Fibroblast of pulmonary artery (primary cell): Measurements from ENCODE around the gene CTIF.

Experiments
- DNase-seq: peaks from one replicate; pipeline ENCODE4 v3.0.0-alpha.2; 2010; ENCODE audit warnings: low read depth
- H3K4me3 ChIP-seq: replicated peaks from 2 replicates; pipeline ENCODE4 v1.5.1; 2011; ENCODE audit warnings: low read depth, mild to moderate bottlenecking, control low read depth, low read length, moderate library complexity
- TF ChIP-seq, protein P1 (sequence below): IDR thresholded peaks from 2 replicates; pipeline ENCODE4 v1.5.1; 2011; ENCODE audit warnings: mild to moderate bottlenecking, control low read depth, low read length, inconsistent platforms; ENCODE audit errors: missing control alignments

CTIF gene

GRCh38 chr18:48872234-48873145, 333.7 kb downstream of the CTIF start:
- H3K4me3 ChIP-seq, result no peak overlapping the region
- no peak for DNase-seq
- TF ChIP-seq, protein P1, sequence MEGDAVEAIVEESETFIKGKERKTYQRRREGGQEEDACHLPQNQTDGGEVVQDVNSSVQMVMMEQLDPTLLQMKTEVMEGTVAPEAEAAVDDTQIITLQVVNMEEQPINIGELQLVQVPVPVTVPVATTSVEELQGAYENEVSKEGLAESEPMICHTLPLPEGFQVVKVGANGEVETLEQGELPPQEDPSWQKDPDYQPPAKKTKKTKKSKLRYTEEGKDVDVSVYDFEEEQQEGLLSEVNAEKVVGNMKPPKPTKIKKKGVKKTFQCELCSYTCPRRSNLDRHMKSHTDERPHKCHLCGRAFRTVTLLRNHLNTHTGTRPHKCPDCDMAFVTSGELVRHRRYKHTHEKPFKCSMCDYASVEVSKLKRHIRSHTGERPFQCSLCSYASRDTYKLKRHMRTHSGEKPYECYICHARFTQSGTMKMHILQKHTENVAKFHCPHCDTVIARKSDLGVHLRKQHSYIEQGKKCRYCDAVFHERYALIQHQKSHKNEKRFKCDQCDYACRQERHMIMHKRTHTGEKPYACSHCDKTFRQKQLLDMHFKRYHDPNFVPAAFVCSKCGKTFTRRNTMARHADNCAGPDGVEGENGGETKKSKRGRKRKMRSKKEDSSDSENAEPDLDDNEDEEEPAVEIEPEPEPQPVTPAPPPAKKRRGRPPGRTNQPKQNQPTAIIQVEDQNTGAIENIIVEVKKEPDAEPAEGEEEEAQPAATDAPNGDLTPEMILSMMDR, result no peak

DNA sequence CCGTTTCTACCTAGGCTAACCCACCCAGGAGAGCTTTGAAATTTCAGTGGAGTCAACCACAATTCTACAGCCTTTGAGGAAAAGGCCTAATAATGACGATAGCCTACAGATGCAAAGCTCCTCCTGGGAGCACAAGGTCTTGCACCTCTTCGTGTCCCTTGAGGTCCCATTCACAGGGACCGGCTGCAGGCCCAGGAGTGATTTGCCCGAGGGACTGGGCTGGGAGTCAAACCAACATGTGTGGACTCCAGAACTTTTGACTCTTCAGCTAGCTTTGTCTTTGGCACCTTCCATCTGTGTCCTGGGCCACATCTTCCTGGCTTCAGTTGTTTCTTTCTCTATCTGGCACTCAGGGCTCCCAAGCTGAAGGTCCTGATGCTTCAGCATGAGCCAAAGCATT, 335.4 kb downstream of the CTIF start:
- DNase-seq, result no peak
- H3K4me3 ChIP-seq, result no peak overlapping the region
- TF ChIP-seq, protein P1, result no peak

DNA sequence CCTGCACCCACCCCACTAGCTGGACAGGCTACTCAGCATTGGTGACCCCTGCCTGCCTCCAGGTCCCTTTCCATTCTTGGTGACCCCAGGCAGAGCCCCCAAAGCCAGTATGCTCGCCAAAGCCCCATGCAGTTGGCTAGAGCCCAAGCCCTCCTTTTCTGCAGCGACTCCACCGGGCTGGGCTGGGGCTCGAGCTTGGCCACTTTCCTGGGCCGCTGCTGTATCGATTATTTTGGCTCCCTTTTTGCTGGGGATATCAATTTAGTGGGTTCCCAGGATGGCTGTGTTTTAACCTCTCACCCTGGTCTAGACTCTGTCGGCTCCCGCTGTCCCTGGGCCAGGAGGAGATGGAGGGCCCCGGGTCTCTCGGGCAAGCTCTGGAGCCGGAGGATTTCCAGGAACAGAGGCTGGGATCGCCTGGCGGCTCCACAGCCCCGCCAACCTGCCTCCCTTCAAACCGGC, 335.9 kb downstream of the CTIF start:
- TF ChIP-seq, protein P1, result no peak
- no peak overlapping the region for H3K4me3 ChIP-seq

GRCh38 chr18:48875314-48875941, 336.6 kb downstream of the CTIF start:
- H3K4me3 ChIP-seq, result no peak overlapping the region

More for the DNA sequence above, 335.9 kb downstream of the CTIF start:
- no peak for DNase-seq

GRCh38 chr18:48875942-48876511, 337.2 kb downstream of the CTIF start:
- TF ChIP-seq, protein P1, result no peak
- no peak for DNase-seq

More at GRCh38 chr18:48875314-48875941, 336.6 kb downstream of the CTIF start:
- TF ChIP-seq, protein P1, result no peak
- no peak for DNase-seq

DNA sequence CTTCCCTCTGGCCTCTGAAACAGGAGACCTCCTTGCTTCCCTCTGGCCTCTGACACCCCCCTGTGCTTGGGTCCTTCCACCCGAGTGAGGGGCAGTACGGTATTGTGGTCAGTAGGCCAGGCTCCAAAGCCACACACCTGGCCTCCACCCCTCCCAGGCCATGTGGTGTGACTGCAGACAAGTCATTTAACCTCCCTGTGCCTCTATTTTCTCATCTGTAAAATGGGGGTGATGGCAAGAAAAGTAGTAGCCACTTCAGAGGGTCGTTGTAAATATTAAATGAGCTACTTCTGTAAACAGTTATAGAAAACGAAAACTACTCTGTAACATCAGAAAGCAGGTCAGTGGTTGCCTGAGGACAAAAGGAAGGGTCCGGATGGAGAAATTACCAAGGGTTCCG, 337.8 kb downstream of the CTIF start:
- DNase-seq, result no peak
- TF ChIP-seq, protein P1, result no peak

More at GRCh38 chr18:48875942-48876511, 337.2 kb downstream of the CTIF start:
- H3K4me3 ChIP-seq, result no peak overlapping the region

More for the DNA sequence above, 337.8 kb downstream of the CTIF start:
- no peak overlapping the region for H3K4me3 ChIP-seq
